ENCODE results near the gene HPSE2.

DNA sequence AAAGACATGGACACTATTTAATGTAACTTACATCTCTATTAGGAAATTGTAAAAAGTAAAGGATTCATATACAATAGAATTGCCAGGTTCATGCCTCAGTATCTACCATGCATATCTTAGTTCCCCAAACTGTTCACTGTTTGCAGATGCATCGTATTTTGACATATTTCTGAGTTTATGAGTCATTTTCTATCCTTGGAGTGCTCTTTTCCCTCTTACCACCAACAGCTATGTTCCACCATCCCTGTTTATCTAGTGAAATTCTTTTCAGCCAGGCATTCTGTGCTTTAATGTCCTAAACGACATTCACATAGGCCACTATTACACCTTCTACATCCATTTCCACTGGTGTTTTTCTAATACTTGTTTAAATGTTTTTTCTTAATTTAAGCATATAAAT, 649.6 kb downstream of the HPSE2 start:
- TF ChIP-seq POLR2A (IDR thresholded peaks at IDR 0.05; ENCODE audit: low read depth, low read length) (no peak), TAF1 (IDR thresholded peaks at IDR 0.05; ENCODE audit: borderline replicate concordance, low read depth, low read length) (no peak)
